GM23338 (cell line): ENCODE measurements around the gene KCNJ6. TPM values are rescaled to one million over a fixed set of nuclear protein-coding genes. Genes with fewer than 3 reads are reported as not detected.

ENCODE experiments used
- ATAC-seq: fragments of 200-7000 bp; cut with Tn5 transposase; 3 replicates; pipeline ENCODE4 v1.9.1; 2020
- DNase-seq: peaks from one replicate; pipeline ENCODE4 v3.0.0-alpha.2; 2015; ENCODE audit warnings: low spot score
- H2AFZ ChIP-seq: fragments of 200-600 bp; sonication (generic); 2 replicates; pipeline ENCODE4 v1.8.0; 2016; ENCODE audit warnings: antibody characterized with exemption, mild to moderate bottlenecking, moderate library complexity
- H3F3A ChIP-seq: fragments of 200-600 bp; sonication (generic); replicated peaks from 2 replicates; pipeline ENCODE4 v1.8.0; 2017; ENCODE audit warnings: antibody characterized with exemption, mixed run types, low read depth
- H3K27ac ChIP-seq: fragments of 200-600 bp; sonication (generic); 2 replicates; pipeline ENCODE4 v1.6.1; 2016; ENCODE audit warnings: low read depth
- H3K27me3 ChIP-seq: fragments of 200-600 bp; sonication (generic); 2 replicates; pipeline ENCODE4 v1.8.0; 2016; ENCODE audit warnings: mild to moderate bottlenecking, mixed run types, moderate library complexity; ENCODE audit not compliant: insufficient read depth
- H3K36me3 ChIP-seq: fragments of 200-600 bp; sonication (generic); 2 replicates; pipeline ENCODE4 v1.8.0; 2016; ENCODE audit warnings: mild to moderate bottlenecking; ENCODE audit not compliant: insufficient read depth
- H3K4me1 ChIP-seq: fragments of 200-600 bp; sonication (generic); 2 replicates; pipeline ENCODE4 v1.8.0; 2016; ENCODE audit warnings: mild to moderate bottlenecking, moderate library complexity; ENCODE audit not compliant: insufficient read depth
- H3K4me2 ChIP-seq: fragments of 200-600 bp; sonication (generic); 2 replicates; pipeline ENCODE4 v1.7.1; 2017; ENCODE audit warnings: mixed run types
- H3K4me3 ChIP-seq: fragments of 200-600 bp; sonication (generic); 2 replicates; pipeline ENCODE4 v1.6.1; 2016; ENCODE audit warnings: mixed run types
- H3K79me2 ChIP-seq: fragments of 200-600 bp; sonication (generic); replicated peaks from 2 replicates; pipeline ENCODE4 v1.8.0; 2017; ENCODE audit warnings: mild to moderate bottlenecking; ENCODE audit not compliant: insufficient read depth
- H3K9me2 ChIP-seq: fragments of 200-600 bp; sonication (generic); 2 replicates; pipeline ENCODE4 v1.8.0; 2017; ENCODE audit not compliant: insufficient read depth
- H4K20me1 ChIP-seq: fragments of 200-600 bp; sonication (generic); replicated peaks from 2 replicates; pipeline ENCODE4 v1.8.0; 2017; ENCODE audit warnings: mild to moderate bottlenecking; ENCODE audit not compliant: insufficient read depth
- H3K27ac Mint-ChIP-seq: 2 replicates; pipeline ENCODE4 v1.8.0; 2020; ENCODE audit warnings: inconsistent platforms, mild to moderate bottlenecking, moderate library complexity, mixed read lengths
- H3K27me3 Mint-ChIP-seq: 3 replicates; pipeline ENCODE4 v1.8.0; 2022; ENCODE audit warnings: low read depth, mild to moderate bottlenecking, moderate library complexity, mixed read lengths, inconsistent platforms; ENCODE audit not compliant: insufficient read depth, poor library complexity
- H3K36me3 Mint-ChIP-seq: 3 replicates; pipeline ENCODE4 v1.8.0; 2021; ENCODE audit warnings: low read depth, mild to moderate bottlenecking, inconsistent platforms, moderate library complexity, mixed read lengths
- H3K4me1 Mint-ChIP-seq: 3 replicates; pipeline ENCODE4 v1.8.0; 2020; ENCODE audit warnings: mild to moderate bottlenecking, inconsistent platforms, mixed read lengths
- H3K4me3 Mint-ChIP-seq: 3 replicates; pipeline ENCODE4 v1.8.0; 2021; ENCODE audit warnings: moderate library complexity, mild to moderate bottlenecking, inconsistent platforms, mixed read lengths
- H3K9me3 Mint-ChIP-seq: 3 replicates; pipeline ENCODE4 v1.8.0; 2020; ENCODE audit warnings: moderate library complexity, mild to moderate bottlenecking, inconsistent platforms, mixed read lengths
- CREB1 ChIP-seq: fragments of 250-450 bp; sonication (Bioruptor Pico); IDR thresholded peaks from 2 replicates; pipeline ENCODE4 v1.5.0; 2020; ENCODE audit warnings: low read depth, mild to moderate bottlenecking, moderate library complexity
- CTCF ChIP-seq, 2 experiments: fragments of 200-600 bp in 1 of 2; sonication (generic) in 1 of 2; conservative IDR thresholded peaks; 2 replicates each; pipeline versions ENCODE4 v1.5.1 to v1.6.1; 2016 to 2017; ENCODE audit warnings: antibody characterized with exemption in 2 of 2, low read depth in 2 of 2, mild to moderate bottlenecking in 2 of 2, moderate library complexity in 1 of 2
- ETS1 ChIP-seq: IDR thresholded peaks from 2 replicates; pipeline ENCODE4 v1.6.1; 2016; ENCODE audit warnings: antibody characterized with exemption
- EZH2 ChIP-seq: fragments of 200-600 bp; sonication (generic); IDR thresholded peaks from one replicate; pipeline ENCODE4 v1.8.0; 2017; ENCODE audit warnings: antibody characterized with exemption, mild to moderate bottlenecking, low read depth; ENCODE audit not compliant: unreplicated experiment
- EZH2phosphoT487 ChIP-seq: fragments of 200-600 bp; sonication (generic); IDR thresholded peaks from one replicate; pipeline ENCODE4 v1.8.1; 2018; ENCODE audit warnings: antibody characterized with exemption; ENCODE audit not compliant: unreplicated experiment
- JUNB ChIP-seq: IDR thresholded peaks from one replicate; pipeline ENCODE4 v1.6.1; 2016; ENCODE audit warnings: antibody characterized with exemption; ENCODE audit not compliant: unreplicated experiment
- NANOG ChIP-seq: IDR thresholded peaks from 2 replicates; pipeline ENCODE4 v1.6.1; 2016; ENCODE audit warnings: antibody characterized with exemption, borderline replicate concordance
- POLR2AphosphoS5 ChIP-seq: IDR thresholded peaks from 2 replicates; pipeline ENCODE4 v1.6.1; 2016; ENCODE audit warnings: antibody characterized with exemption, low read depth
- STAT1 ChIP-seq: IDR thresholded peaks from one replicate; pipeline ENCODE4 v1.6.1; 2016; ENCODE audit warnings: antibody characterized with exemption; ENCODE audit not compliant: unreplicated experiment
- ZNF114 ChIP-seq: fragments of 250-450 bp; sonication (Bioruptor Pico); IDR thresholded peaks from 2 replicates; pipeline ENCODE4 v1.5.0; 2020; ENCODE audit warnings: mild to moderate bottlenecking, moderate library complexity
- ZNF331 ChIP-seq: fragments of 250-450 bp; sonication (Bioruptor Pico); IDR thresholded peaks from 2 replicates; pipeline ENCODE4 v1.5.0; 2020; ENCODE audit warnings: low read depth, mild to moderate bottlenecking, moderate library complexity
- polyA plus RNA-seq: library from polyadenylated mRNA; unstranded; fragments of >200 nt; fragmentation: Nextera tagmentation; extraction: Ambion mirVana; gene quantifications from 2 replicates; pipeline ENCODE4 v1.2.1, GENCODE V29; 2016
- total RNA-seq: library from RNA; depleted of rRNA; stranded (reverse); fragments of >200 nt; shearing (Covaris generic); gene quantifications from 2 replicates; pipeline ENCODE4 v1.2.3, GENCODE V29; 2014

Gene KCNJ6
- total and polyA plus RNA-seq, 2 experiments from 2014 or later, result 0.48 to 0.52 TPM

DNA sequence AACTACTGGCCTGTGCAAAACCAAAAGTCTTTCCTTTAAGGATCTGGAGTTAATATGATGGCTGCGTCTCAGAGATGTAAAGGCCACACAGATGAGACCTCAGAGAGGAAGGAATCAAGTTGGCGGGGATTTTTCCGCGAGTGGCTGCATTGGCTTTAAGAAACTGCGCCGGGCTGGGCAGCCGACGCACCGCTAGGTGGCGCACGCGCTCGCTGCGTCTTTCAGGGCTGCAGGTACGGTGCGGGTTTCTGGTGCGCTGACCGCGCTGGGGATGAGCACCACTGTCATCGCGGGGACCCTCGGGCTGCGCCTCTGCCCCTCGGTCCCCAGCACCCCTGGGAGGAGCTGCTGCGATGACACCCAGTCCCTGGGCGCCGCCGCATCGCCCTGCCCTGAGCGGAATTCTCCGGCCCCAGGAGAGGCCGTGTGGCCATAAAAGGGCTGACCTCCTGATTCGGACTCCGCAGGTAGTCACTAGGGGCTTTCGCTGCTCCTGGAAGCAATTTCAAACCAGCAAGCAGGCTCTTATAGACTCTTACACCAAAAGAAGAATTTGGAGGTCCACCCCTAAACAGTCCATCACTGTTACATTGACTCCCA, 241.0 kb downstream of the KCNJ6 start:
- Histone ChIP-seq H3K9me2 (peaks cover 3% of the 10 kb centered on the region; the same call in 1 of the 2 replicates), H3K4me1 (peaks cover 6% of the 10 kb centered on the region), H3K27me3 (no peaks in the 10 kb centered on the region), H4K20me1 (no peaks in the 10 kb centered on the region), H2AFZ (peak overlapping the region; percentile 98), H3K27ac (no peak overlapping the region), H3F3A (no peaks in the 10 kb centered on the region), H3K4me2 (peak overlapping the region; percentile 78), H3K36me3 (peaks cover 3% of the 10 kb centered on the region; the same call in 1 of the 2 replicates), H3K79me2 (no peaks in the 10 kb centered on the region), H3K4me3 (peak overlapping the region; percentile 54)
- ATAC-seq (peak; percentile 97), DNase-seq (peak; percentile 90)
- H3K36me3 Mint-ChIP-seq, result no peaks in the 10 kb centered on the region; the same call in 2 of the 3 replicates
- peaks cover 20% of the 10 kb centered on the region for H3K4me1 Mint-ChIP-seq
- no peak overlapping the region for H3K4me3 Mint-ChIP-seq
- peaks cover 9% of the 10 kb centered on the region for H3K9me3 Mint-ChIP-seq
- H3K27ac Mint-ChIP-seq, result no peak overlapping the region
- no peak for TF ChIP-seq EZH2
- peak; percentile 88 to 94 for TF ChIP-seq CTCF (conservative IDR thresholded peaks at IDR 0.05; ENCODE audit: low read depth in 2 of 2)
- peaks cover 15% of the 10 kb centered on the region for H3K27me3 Mint-ChIP-seq

DNA sequence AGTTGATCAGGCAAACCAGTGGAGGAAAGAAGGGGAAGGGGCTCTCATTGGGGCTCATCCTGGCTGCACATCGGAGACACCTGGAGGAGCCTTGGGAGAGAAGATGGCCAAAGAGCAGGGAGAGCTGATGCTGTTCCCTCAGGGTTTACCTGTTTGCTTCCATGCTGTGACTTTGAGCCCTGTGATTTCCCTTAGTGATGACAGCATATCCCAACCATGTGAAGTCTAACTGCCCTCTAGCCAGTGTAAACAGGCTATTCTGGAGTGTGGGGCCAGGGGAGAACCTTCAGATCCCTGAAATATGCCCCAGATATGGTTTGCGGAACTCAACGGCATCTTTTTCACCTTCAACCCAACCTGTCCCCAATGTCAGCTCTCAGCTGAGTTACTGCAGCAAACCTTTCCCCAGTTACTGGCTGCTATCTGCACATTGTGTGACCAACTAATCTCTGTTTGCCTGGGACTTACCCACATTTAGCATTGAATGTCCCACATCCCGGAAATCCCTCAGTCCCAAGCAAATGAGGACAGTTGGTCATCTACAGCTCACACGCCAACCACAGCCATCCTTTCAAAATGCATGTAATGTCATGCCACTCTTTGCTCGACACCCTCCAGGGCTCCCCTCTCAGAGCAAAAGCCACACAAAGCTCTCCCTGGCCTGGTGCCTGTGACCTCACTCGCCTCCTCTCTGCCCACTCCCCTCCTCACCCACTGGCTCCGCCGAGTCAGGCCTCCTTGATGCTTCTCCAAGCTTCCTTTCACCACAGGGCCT, 242.3 kb downstream of the KCNJ6 start:
- no peak overlapping the region for H3K4me2 ChIP-seq
- peaks cover 3% of the 10 kb centered on the region; the same call in 1 of the 2 replicates for H3K36me3 ChIP-seq
- peaks cover 19% of the 10 kb centered on the region for H3K4me1 ChIP-seq
- H3K27ac ChIP-seq, result no peak overlapping the region
- Mint-ChIP-seq H3K9me3 (peaks cover 7% of the 10 kb centered on the region), H3K27ac (no peak overlapping the region), H3K4me3 (no peak overlapping the region), H3K36me3 (no peaks in the 10 kb centered on the region; the same call in 2 of the 3 replicates), H3K27me3 (peaks cover 15% of the 10 kb centered on the region), H3K4me1 (peaks cover 30% of the 10 kb centered on the region)
- no peak overlapping the region for H3K4me3 ChIP-seq
- no peak overlapping the region; the same call in 1 of the 2 replicates for H2AFZ ChIP-seq
- no peaks in the 10 kb centered on the region for H3K79me2 ChIP-seq
- H3K9me2 ChIP-seq, result peaks cover 8% of the 10 kb centered on the region; the same call in 1 of the 2 replicates
- no peaks in the 10 kb centered on the region for H4K20me1 ChIP-seq
- DNase-seq (no peak), ATAC-seq (no peak)
- H3F3A ChIP-seq, result no peaks in the 10 kb centered on the region
- no peaks in the 10 kb centered on the region for H3K27me3 ChIP-seq
- TF ChIP-seq EZH2phosphoT487 (no peak), STAT1 (no peak), POLR2AphosphoS5 (no peak), ZNF331 (CRISPR knock-in tag) (no peak), JUNB (no peak), CREB1 (CRISPR knock-in tag) (no peak), NANOG (no peak), ZNF114 (CRISPR knock-in tag) (no peak), ETS1 (no peak), CTCF (conservative IDR thresholded peaks at IDR 0.05; ENCODE audit: low read depth in 2 of 2) (no peak), EZH2 (no peak)
